CD4-positive, alpha-beta T cell treated with Interleukin-10 for 1 hour (primary cell): ENCODE results near the gene PRKCH.
"Not testable (repeated sequence)": the region's sequence is repeated elsewhere in the genome, so short reads cannot be mapped to it uniquely, and the experiment has no call there.

Experiments used
- DNase-seq: peaks from one replicate; pipeline ENCODE4 v3.0.0-alpha.2; 2020

PRKCH gene

DNA sequence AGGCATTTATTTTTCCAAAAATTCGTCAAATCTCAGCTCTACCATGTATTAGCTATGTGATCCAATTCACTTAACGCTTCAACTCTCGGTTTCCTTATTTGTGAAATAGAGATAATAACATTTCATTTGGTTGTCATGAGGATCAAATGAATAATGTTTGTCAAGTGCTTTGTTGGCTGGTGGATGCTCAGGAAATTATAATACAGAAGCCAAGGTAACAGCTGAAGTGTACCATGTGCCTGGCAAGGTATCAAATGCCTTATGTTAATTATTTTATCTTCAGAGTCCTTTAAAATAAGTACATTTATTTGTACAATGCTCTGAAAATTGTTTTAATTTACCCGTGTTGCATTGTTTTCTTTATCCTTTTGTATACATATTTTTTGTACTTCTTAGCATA, 6.1 kb upstream of the PRKCH start:
- DNase-seq, result no peak

DNA sequence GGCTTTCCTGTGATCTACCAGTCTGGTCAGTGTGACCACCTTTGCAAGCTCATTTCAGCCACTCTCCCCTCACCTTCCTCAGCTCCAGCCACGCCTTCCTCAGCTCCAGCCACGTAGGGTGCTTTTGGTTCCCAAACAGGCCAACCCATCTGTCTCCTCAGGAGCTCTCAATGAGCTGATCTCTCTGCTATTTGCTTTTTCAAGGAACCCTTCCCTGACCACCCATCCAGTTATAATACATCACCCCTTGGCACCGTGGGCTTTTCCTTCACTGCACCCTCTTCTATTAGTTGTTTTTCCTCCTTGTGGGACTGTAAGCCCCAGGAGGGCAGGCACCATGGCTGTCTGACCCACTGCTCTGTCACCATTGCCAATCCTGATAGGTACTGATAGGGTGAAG, 2.3 kb upstream of the PRKCH start:
- DNase-seq, result no peak

DNA sequence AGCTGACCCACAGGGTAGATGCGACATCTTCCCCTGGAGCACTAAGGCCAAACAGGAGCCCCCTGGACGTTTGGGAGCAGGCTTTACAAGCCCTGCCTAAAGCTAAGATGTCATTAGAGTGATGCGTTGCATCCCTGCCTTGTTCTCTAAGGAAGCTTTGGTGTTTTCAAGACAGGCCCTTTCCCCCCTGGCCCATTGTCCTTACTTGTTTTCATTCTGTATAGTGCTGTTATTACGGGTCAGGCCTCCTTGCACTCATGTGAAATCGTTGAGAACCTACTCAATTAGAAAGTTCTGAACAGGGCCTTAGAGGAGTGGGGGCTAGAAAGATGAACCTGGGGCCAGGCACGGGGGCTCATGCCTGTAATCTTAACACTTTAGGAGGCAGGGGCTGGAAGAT, 1.7 kb upstream of the PRKCH start:
- DNase-seq, result no peak

DNA sequence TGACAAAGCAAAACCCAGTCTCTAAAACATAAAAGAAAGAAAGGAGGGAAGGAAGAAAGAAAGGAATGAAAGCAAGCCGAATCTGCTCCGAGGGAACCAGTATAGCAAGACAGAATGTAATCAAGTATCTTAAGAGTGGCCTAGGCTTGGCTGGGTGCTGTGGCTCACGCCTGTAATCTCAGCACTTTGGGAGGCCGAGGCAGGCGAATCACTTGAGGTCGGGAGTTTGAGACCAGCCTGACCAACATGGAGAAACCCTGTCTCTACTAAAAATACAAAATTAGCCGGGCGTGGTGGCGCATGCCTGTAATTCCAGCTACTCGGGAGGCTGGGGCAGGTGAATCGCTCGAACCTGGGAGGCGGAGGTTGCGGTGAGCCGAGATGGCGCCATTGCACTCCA, 1.2 kb upstream of the PRKCH start:
- DNase-seq, result not testable (repeated sequence)

DNA sequence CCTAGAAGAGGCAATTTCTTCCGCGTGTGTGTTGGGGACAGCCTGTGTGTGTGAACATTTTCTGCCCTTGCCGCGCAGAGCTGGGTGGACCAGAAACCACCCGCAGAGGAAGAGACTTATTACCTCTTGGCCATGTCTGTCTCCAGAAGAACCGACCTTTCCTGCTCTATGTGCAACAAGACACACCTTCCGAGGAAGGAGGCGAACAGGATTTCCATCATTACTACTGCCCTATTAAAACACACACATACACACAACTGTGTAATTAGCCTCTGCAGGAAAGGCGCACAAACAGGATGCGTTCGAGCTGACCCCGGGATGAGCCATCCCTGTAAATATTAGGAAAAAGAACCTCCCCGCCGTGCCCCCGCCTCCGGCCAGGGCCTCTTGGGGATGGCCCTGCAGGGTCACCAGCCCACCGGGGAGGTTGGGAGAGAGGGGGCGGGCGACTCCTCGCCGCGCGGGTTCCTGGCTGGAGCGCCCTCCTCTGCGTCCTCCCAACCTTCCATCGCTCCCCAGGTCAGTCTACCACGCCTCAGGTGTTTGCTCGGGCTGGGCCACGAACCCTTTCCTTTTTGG, 484 bp upstream of the PRKCH start:
- no peak for DNase-seq

DNA sequence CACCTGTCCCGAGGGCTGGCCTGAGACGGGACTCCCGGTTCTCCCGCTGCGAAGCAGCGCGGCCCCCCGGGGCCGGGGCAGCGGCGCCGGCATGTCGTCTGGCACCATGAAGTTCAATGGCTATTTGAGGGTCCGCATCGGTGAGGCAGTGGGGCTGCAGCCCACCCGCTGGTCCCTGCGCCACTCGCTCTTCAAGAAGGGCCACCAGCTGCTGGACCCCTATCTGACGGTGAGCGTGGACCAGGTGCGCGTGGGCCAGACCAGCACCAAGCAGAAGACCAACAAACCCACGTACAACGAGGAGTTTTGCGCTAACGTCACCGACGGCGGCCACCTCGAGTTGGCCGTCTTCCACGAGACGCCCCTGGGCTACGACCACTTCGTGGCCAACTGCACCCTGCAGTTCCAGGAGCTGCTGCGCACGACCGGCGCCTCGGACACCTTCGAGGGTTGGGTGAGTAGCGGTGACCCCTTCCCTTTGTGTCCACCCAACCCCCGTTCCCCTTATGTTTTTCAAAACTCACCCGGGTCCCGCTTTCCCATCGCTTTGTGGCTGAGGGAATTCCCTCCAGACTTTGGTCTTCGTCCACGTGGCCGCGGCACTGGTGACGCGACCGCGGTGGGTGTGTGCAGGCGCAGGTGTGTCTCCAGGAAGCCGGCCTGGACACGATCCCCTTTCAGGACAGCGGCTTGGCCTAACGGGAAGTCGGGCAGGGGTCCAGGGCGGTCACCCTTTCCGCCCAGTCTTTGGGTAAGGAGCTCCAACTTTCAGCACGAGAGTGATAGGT, 826 bp downstream of the PRKCH start:
- peak; percentile 59 for DNase-seq

DNA sequence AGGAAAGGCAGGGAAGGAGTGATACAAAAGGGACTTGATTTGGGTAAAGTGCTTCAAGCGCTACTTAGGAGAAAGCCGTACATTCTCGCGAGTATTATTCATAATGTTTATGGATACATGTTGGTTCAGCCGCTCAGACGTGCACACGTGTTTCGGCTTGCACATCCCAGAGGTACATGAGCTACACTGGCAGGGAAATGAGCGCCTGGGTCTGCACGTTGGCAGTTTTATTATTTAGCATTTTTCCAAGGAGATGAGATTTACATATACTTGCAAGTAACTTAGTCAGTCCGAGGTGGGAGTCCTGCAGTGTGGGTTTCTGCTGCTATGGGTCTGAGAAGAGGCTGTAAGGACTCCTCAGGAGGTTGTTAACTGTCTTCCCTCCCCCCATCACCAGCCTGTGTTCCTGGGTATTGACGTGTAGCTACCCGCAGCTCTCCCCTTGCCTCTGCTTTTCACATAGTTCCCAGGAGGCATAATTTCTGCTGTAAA, 1.5 kb downstream of the PRKCH start:
- peak; percentile 63 for DNase-seq

DNA sequence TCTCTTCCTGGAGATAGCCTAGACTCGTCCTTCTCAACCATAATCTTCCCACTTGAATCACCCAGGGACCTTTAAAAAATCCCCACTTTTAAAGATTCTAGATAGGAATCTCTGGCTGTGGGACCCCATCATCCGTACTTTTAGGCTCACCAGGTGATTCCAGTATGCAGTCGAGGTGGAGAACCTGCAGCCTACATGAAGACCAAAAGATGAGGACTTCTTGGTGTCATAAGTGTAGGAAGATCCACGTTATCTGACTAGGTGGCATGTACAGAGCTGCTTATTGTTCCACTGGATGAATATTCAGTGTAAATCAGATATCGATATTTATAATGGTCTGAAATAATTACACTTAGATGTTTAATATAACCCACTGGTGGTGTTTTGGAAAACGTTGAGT, 2.6 kb downstream of the PRKCH start:
- DNase-seq, result peak; percentile 26

DNA sequence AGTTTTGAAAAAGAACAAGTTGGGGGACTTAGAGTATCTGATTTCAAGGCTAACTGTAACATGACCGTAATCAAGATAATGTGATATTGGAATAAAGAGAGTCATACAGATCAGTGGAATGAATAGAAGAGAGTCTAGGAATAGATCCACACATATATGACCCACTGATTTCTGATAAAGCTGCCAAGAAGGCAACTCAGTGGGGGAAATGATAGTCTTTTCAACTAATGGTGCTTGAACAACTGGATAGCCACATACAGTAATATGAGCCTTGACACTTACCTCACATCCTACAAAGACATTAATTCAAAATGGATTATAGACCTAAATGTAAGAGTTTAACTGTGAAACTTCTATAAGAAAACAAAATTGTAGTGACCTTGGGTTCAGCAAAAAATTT, 3.8 kb downstream of the PRKCH start:
- no peak for DNase-seq

DNA sequence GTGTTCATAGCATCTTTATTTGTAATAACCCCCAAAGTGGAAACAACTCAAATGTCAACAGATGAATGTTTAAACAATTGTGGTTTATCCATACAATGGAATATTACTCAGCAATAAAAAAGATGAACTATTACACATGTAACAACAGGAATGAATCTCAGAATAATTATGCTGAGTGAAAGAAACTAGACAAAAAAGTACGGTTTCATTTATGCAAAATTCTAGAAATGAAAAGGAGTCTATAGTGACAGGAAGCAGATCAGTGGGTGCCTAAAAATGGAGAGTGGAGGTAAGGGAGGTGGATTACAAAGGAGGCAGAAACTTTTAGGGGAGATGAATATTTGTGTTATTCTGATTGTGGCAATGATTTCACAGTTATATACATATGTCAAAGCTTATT, 4.8 kb downstream of the PRKCH start:
- peak; percentile 38 for DNase-seq

DNA sequence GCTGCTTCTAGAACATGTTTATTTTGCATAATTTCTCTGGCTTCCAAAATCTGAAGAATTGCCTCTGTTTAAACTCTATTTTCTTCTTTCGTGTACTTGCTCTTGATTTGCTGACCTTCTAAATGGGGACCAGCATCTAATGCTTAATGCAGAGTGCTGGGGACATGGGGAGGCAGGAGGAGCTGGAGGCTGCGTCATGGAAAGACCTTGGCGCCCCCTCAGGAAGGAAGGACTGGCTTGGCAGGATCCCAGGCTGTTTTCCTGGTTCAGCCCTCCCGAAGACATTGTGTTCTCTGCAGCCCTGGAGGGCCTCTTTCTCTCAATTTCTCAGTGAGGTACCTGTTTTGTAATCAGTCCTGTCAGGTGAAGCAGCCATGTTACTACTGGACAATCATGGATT, 5.5 kb downstream of the PRKCH start:
- DNase-seq, result peak; percentile 45

DNA sequence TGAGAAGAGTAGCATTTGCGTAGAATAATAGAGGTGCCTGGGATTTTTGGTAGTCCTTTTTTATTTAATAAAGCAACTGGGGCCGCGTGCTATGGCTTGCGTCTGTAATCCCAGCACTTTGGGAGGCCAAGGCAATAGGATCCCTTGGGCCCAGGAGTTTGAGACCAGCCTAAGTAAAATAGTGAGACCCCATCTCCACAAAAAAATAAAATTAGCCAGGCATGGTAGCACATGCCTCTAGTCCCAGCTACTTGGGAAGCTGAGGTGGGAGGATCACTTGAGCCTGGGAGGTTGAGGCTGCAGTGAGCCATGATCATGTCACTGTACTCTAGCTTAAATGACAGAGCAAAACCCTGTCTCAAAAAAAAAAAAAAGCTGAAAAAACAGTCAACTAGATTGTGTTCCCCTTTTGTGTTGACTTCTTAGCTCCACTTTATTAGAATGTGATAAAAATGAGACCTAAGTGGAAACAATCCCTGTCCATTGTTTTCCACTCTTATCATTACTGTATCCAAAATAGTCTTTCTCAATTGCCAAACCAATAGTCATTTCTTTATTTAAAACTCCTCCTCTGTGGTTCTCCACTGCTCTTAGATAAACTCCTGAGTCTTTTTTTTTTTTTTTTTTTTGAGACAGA, 7.4 kb downstream of the PRKCH start:
- no peak for DNase-seq

DNA sequence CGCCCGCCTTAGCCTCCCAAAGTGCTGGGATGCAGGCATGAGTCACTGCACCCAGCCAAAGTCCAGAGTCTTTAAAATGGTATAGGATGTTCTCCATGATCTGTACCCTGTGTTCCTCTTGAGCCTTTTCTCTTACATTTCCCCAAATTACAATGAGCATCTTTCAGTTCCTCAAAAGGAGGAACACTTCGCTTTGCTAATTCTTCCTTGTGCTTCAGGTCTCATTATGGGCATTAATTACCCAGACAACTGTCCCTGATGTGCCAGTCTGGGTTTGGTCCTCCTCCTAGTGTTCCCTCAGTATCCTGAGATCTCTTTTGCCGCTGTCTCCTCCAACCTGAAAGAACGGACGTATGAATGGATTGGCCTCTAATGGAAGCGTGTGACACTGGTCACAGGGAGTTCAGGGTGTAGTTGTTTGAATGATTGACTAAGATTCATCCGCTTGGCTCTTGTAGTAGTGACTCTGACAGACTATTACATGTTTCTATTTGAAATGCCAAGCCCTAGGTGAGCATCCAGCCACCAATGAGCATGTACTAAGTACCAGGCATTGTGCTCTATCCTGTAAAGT, 8.2 kb downstream of the PRKCH start:
- peak; percentile 28 for DNase-seq

DNA sequence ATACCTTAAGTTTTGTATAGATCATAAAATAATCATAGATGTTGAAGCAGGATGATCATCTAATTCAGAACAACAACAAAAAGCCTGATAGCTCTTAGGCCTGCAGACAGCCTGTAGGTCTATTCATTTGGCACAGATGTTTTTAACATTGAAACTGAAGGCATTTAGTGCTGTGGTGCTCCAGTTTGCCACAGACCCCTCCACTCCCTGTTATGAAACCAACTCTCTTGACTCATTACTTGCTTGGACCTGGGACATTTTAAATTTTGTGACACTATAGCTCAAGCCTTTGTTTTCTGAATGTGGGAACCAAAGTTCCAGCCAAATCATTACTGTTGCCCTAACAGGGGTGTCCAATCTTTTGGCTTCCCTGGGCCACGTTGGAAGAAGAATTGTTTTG, 9.1 kb downstream of the PRKCH start:
- DNase-seq, result peak; percentile 46

DNA sequence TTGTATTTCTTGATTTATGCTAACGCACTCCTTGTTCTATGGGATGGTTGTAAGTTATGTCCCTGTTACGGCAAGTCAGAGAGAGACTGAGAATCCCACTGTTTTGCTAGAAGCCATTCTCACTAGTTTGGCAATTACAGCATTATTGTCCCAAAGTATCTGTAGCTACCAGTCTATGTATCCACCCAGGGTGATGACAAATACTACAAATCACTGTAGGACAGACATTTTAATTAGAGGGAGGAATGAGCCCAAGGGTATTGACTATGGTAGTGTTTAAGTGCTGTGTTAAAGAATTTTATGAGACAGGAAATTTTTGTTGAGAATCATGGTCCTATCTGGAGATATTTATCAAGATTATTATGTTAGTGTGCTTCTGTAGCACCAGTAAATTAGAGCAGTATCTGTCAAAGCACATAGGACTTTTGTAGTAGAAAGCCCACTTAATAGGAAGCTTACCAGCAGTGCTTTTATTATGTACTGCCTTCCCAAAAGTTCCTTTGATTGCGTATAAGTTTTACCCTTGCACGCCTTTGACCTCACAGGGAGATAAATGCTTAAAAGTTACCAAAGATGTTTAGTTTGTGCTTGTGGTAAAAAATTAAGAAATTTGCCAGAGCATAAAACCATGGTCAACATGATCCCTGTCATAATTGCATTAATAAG, 10.7 kb downstream of the PRKCH start:
- no peak for DNase-seq

DNA sequence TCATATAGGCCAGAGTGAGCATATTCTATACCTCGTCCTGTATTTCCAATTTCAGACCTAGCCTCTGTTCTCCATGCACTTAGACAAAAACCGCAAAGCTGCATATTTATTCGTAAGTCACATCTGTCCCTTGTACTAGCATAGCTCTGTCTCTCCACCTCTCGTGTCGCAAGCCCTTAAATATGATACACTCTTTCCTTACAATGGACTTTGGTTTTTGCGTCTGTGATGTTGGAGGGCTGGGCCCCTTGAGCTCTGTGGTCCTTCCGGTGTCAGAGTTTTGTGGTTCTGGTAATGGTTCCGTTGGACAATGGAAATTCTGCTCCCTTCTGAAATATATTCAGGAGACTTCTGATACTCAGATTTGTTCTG, 11.3 kb downstream of the PRKCH start:
- DNase-seq, result peak; percentile 51

DNA sequence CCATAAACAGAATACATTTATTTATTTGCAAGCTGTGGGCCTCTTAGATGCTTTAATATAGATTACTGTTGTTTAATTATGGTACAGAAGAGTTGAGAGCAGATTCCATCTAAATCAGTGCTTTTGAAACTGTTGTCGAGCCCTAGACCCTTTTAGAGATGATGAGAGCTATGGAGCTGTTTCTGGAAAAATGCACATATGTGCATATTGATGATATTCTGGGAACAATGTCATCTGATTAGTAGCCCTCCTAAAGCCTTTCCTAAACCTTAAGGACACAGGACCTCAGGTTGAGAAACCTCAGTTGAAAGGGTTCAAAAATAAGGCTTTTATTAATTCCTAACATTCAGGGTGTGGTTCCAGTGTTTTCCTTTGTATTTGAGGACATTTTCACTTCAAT, 11.7 kb downstream of the PRKCH start:
- DNase-seq, result no peak

DNA sequence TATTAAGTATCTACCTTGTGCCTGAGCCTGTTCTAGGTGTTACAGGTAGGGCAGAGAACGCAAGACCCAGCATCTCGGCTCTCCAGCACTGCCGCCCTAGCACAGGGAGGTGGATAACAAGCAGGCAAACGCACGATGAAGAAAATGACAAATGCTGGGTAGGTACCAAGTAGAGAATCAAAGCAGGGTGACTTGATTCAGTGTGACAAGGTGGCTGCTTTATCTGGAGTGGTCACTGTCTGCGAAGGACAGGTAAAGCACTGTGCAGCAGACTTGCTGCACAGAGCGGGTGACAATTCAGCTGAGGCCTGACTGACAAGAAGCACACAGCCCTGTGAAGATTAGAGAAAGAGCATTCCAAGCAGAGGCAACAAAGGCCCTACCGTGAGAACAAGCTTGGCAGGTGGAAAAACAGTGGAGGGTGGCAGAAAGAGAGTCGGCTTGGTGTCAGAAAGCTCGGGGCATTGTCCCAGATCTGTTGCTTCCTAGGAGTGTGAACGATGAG, 12.9 kb downstream of the PRKCH start:
- DNase-seq, result peak; percentile 54

DNA sequence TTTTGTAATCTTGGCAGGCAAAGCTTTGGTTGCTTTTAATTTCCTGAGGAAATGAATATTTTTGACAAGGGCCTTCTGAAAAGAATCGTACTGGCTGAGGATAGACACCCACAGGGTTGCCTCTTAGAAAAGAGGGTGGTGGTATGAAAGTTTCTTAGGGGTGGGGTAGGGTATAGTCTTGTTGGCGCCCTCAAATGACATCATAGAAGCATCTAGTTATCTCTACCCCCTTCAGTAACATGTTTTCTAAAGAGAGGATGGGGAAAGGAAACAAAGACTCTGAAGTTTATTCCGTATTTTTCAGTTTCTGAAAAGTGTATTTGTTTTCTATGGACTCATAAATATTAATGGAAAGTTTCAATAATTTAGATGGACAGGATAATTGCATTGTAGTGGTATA, 13.7 kb downstream of the PRKCH start:
- DNase-seq, result peak; percentile 58

DNA sequence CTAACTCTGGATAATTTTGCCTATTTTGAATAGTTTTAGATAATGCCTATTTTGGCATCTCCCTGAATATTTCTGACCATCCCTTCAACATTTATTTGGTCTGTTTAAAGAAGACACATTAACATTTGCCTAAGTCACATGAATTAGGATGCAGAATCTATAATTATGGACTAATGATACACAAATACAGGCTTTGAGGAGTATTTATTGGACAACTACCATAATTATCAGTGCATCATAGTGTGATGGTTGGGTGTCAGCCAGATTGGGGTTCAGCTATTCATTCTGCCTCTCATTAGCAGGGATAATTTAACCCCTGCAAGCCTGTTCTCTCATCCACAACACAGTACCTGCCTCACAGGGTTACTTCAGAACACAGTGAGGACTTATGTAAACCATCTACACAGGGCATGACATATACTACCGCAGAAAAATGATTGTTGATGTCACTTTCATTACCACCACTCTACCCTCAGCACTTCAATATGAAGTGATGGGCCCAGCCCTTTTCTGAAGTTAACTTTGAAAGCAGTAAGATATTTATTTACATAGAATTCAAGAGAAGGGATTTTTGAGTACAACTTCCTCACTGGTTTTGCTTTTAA, 14.4 kb downstream of the PRKCH start:
- DNase-seq, result peak; percentile 73

DNA sequence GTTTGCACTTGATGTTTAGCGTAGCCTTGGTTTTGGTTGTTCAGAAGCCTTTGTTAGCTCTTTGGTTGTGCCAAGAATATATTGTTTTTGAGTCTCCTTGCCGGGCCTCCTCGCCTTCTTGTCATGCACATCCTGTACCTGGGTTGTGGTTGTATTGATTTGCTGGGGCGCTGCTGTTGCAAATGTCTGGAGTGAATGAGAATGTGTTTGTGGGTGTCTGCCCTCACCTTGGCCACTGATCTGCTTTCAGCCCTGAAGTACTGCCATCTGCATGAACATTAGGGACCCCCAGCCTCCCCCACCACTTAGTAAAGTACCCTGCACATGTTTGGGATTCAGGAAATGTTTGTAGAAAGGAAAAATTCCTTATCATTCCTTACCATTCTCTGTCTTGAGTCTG, 16.5 kb downstream of the PRKCH start:
- DNase-seq, result peak; percentile 90

DNA sequence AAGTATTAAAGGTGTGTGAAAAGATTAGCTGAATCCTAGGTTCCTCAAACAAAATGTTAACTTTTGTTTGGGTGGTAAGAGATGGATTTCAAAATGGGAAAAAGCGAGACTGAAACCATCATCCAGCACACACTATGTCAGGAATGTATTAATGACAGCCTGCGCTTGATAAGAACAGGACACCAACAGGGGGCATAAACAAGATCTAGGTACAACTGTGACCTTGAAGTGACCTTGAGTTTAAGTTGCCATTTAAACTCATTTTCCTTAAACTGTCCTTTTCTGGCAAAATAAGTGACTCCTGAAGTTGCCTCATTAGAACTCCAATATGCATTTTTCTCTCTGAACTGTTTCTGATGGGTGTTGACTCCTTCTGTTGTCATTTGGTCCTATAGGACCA, 17.1 kb downstream of the PRKCH start:
- DNase-seq, result peak; percentile 30
